Measurements from ENCODE around the gene PIK3AP1. TPM values are rescaled to one million over a fixed set of nuclear protein-coding genes. Genes with fewer than 3 reads are reported as not detected.

The PIK3AP1 gene
- total and polyA plus RNA-seq, 2 of the 4 experiments (the other 2 are of a cell fraction) = under 0.01 to 0.14 TPM

- Histone ChIP-seq H3K9me1 (ENCODE audit: insufficient read depth, low read length) (no peaks in the 10 kb centered on the region), H3K4me2 (ENCODE audit: low read depth, low read length) (no peak overlapping the region), H3K56ac (ENCODE audit: extremely low read depth, insufficient read depth, low read length) (no peak overlapping the region), H2BK120ac (ENCODE audit: low read depth, low read length) (no peak overlapping the region), H4K5ac (ENCODE audit: low read depth, low read length) (no peak overlapping the region), H3K4me1 (ENCODE audit: control insufficient read depth, insufficient read depth, low read length) (no peaks in the 10 kb centered on the region), H3K4ac (ENCODE audit: low read depth, low read length) (no peak overlapping the region), H3K27me3 (ENCODE audit: control insufficient read depth, insufficient read depth, low read length) (peaks cover 5% of the 10 kb centered on the region; the same call in 1 of the 2 replicates), H4K91ac (ENCODE audit: insufficient read depth, low read depth, low read length) (no peak overlapping the region), H2AK5ac (ENCODE audit: low read depth, low read length) (no peak overlapping the region), H3K79me1 (ENCODE audit: low read depth in 1 of 2, low read length in 2 of 2) (no peaks in the 10 kb centered on the region), H3K9ac (ENCODE audit: low read depth, low read length) (no peak overlapping the region), H3K23ac (ENCODE audit: low read depth, low read length) (no peak overlapping the region), H4K8ac (ENCODE audit: low read depth in 2 of 2, low read length in 2 of 2) (no peak overlapping the region), H2BK20ac (ENCODE audit: low read depth, low read length) (no peak overlapping the region), H2AK9ac (replicated peaks; ENCODE audit: low read depth, low read length, poor library complexity) (no peak overlapping the region), H3K18ac (ENCODE audit: low read depth, low read length) (no peak overlapping the region), H3K36me3 (ENCODE audit: control insufficient read depth, insufficient read depth, low read length) (no peaks in the 10 kb centered on the region), H2BK15ac (ENCODE audit: low read depth, low read length) (no peak overlapping the region), H4K20me1 (ENCODE audit: insufficient read depth, low read length) (no peaks in the 10 kb centered on the region), H2BK5ac (ENCODE audit: low read depth, low read length, poor library complexity, severe bottlenecking) (no peak overlapping the region), H3K27ac (ENCODE audit: insufficient read depth, low read length) (no peak overlapping the region), H3K14ac (replicated peaks; ENCODE audit: low read depth, low read length) (no peak overlapping the region), H2AFZ (replicated peaks; ENCODE audit: low read length, poor library complexity) (no peak overlapping the region), H3K9me3 (ENCODE audit: control insufficient read depth, insufficient read depth, low read length) (no peaks in the 10 kb centered on the region), H3K4me3 (ENCODE audit: insufficient read depth, low read depth, low read length) (no peak overlapping the region)
- in situ Hi-C loops (cut with MboI; ENCODE audit: low sequenced_read_pairs) (no loop called here), intact Hi-C loops (cut with micrococcal nuclease) (no loop called here), dilution Hi-C loops (cut with HindIII; ENCODE audit: low sequenced_read_pairs, unreplicated experiment) (no loop called here)
- ATAC-seq (ENCODE audit: low read depth) (no peak), DNase-seq (no peak)
- ChIA-PET CTCF (no interaction called here), POLR2A (ENCODE audit: unreplicated experiment) (no interaction called here)
- no peak for TF ChIP-seq RFX5 (IDR thresholded peaks at IDR 0.05; ENCODE audit: low read depth, low read length)
- no peak for TF ChIP-seq CHD1 (IDR thresholded peaks at IDR 0.05; ENCODE audit: low read depth, low read length)
- no peak for TF ChIP-seq CEBPB (IDR thresholded peaks at IDR 0.05; ENCODE audit: low read depth, low read length)
- BruUV-seq (replicated peaks) = no TSS peak
These were observed 25.6 kb upstream of the PIK3AP1 start for GRCh38 chr10:96745950-96746349.
